B cell (primary cell): ENCODE results near the gene ICA1L.

ENCODE experiments used
- EZH2 ChIP-seq: IDR thresholded peaks from 2 replicates; pipeline ENCODE4 v1.6.1; 2012; ENCODE audit warnings: borderline replicate concordance, low read depth, mild to moderate bottlenecking, moderate library complexity, low read length; ENCODE audit not compliant: insufficient read depth, poor library complexity, severe bottlenecking
- TF ChIP-seq, protein P1 (sequence below): fragments of 200-600 bp; IDR thresholded peaks from one replicate; pipeline ENCODE4 v1.8.0; 2022; ENCODE audit warnings: antibody characterized with exemption, mild to moderate bottlenecking

DNA sequence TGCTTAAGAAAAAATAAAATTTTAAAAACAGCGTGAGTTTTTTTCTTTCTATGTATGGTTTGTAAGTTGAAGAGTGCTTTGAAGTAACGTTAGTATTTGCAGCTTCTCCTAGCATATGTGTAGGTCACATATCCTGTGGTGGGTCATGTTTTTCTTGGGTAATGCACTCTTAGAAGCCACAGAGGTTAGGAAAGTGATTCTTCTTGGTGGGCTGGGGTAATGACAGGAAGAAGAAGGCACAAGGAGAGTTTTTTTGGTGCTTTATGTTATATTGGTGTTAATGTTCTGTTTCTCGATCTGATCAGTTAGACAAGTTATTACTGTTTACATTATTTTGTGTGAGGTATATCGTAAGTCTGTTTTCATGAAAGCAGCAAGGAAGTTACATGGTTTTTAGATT, 109.0 kb downstream of the ICA1L start:
- TF ChIP-seq, protein P1, sequence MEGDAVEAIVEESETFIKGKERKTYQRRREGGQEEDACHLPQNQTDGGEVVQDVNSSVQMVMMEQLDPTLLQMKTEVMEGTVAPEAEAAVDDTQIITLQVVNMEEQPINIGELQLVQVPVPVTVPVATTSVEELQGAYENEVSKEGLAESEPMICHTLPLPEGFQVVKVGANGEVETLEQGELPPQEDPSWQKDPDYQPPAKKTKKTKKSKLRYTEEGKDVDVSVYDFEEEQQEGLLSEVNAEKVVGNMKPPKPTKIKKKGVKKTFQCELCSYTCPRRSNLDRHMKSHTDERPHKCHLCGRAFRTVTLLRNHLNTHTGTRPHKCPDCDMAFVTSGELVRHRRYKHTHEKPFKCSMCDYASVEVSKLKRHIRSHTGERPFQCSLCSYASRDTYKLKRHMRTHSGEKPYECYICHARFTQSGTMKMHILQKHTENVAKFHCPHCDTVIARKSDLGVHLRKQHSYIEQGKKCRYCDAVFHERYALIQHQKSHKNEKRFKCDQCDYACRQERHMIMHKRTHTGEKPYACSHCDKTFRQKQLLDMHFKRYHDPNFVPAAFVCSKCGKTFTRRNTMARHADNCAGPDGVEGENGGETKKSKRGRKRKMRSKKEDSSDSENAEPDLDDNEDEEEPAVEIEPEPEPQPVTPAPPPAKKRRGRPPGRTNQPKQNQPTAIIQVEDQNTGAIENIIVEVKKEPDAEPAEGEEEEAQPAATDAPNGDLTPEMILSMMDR: no peak
- TF ChIP-seq EZH2: no peak
